Mucosa of gallbladder (tissue), 1 donor: ENCODE results near the gene MEPCE. TPM values are rescaled to one million over a fixed set of nuclear protein-coding genes. Genes with fewer than 3 reads are reported as not detected.
"Not testable (repeated sequence)": the region's sequence is repeated elsewhere in the genome, so short reads cannot be mapped to it uniquely, and the experiment has no call there.

Experiments used
- DNase-seq: peaks from one replicate; pipeline ENCODE4 v3.0.0-alpha.2; 2020; ENCODE audit warnings: low spot score
- total RNA-seq: library from RNA; stranded (reverse); gene quantifications from one replicate; pipeline ENCODE4 v1.2.1, GENCODE V29; 2021
- donor health status: DM: no; HTN: no; CAD: no.

Gene MEPCE
- total RNA-seq, 1 donor from 2014 or later = 40.5 TPM

- no peak for DNase-seq
These were observed 4.1 kb downstream of the MEPCE start for GRCh38 chr7:100433592-100434296.

- DNase-seq = no peak
These were observed 4.9 kb downstream of the MEPCE start for GRCh38 chr7:100434297-100435144.

GRCh38 chr7:100435401-100436304 lies 6.0 kb downstream of the MEPCE start:
- peak; percentile 34 for DNase-seq

GRCh38 chr7:100437150-100438100 lies 7.8 kb downstream of the MEPCE start:
- no peak for DNase-seq

GRCh38 chr7:100438172-100438571 lies 8.5 kb downstream of the MEPCE start:
- no peak for DNase-seq

GRCh38 chr7:100438731-100439130 lies 9.1 kb downstream of the MEPCE start:
- not testable (repeated sequence) for DNase-seq

GRCh38 chr7:100439244-100439643 lies 9.6 kb downstream of the MEPCE start:
- DNase-seq = not testable (repeated sequence)

GRCh38 chr7:100441641-100442535 lies 12.3 kb downstream of the MEPCE start:
- no peak for DNase-seq

- DNase-seq = no peak
These were observed 13.6 kb downstream of the MEPCE start for GRCh38 chr7:100443096-100443840.

- no peak for DNase-seq
These were observed 15.0 kb downstream of the MEPCE start for GRCh38 chr7:100444311-100445278.

- DNase-seq = no peak
These were observed 16.4 kb downstream of the MEPCE start for GRCh38 chr7:100446040-100446439.

- not testable (repeated sequence) for DNase-seq
These were observed 17.7 kb downstream of the MEPCE start for GRCh38 chr7:100447363-100447762.

- no peak for DNase-seq
These were observed 19.7 kb downstream of the MEPCE start for GRCh38 chr7:100449190-100449795.

- no peak for DNase-seq
These were observed 22.9 kb downstream of the MEPCE start for GRCh38 chr7:100452513-100452912.

GRCh38 chr7:100453854-100454253 lies 24.2 kb downstream of the MEPCE start:
- DNase-seq = not testable (repeated sequence)

GRCh38 chr7:100455206-100455605 lies 25.6 kb downstream of the MEPCE start:
- no peak for DNase-seq

- DNase-seq = no peak
These were observed 26.9 kb downstream of the MEPCE start for GRCh38 chr7:100456562-100456961.
